ENCODE data around the gene JOSD2. TPM values are rescaled to one million over a fixed set of nuclear protein-coding genes. Genes with fewer than 3 reads are reported as not detected.

The JOSD2 gene
- total and polyA plus RNA-seq, 8 donors, result 8.0 to 41.2 (median 14.2) TPM

DNA sequence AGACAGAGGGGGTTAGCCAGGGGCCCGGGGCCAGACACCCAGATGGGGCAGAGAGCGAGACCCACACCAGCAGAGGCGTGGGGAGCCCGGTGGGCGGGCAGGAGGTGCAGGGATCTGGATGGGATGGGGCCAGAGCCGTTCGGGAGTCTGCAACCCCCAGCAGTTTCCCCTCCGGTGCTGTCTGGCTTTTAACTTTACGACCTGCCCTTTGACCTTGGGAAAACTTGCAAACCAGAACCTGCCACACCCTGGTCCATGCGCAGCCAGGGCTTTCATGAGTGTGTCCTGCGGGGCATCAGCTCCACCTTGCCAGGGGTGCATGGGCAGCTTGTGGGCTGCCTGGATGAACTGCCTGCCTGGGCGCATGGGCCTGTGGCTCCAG, 9.8 kb downstream of the JOSD2 start:
- DNase-seq (peak in 1 of 6 donors; percentile 53), ATAC-seq (no peak), FAIRE-seq (no peak)
- H3K27ac ChIP-seq, result no peak overlapping the region
- TF ChIP-seq, protein P1, sequence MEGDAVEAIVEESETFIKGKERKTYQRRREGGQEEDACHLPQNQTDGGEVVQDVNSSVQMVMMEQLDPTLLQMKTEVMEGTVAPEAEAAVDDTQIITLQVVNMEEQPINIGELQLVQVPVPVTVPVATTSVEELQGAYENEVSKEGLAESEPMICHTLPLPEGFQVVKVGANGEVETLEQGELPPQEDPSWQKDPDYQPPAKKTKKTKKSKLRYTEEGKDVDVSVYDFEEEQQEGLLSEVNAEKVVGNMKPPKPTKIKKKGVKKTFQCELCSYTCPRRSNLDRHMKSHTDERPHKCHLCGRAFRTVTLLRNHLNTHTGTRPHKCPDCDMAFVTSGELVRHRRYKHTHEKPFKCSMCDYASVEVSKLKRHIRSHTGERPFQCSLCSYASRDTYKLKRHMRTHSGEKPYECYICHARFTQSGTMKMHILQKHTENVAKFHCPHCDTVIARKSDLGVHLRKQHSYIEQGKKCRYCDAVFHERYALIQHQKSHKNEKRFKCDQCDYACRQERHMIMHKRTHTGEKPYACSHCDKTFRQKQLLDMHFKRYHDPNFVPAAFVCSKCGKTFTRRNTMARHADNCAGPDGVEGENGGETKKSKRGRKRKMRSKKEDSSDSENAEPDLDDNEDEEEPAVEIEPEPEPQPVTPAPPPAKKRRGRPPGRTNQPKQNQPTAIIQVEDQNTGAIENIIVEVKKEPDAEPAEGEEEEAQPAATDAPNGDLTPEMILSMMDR (IDR thresholded peaks at IDR 0.05), result no peak
- no peak overlapping the region for H3K4me3 ChIP-seq
- no peaks in the 10 kb centered on the region for H3K4me1 ChIP-seq
- H3K9me3 ChIP-seq, result no peaks in the 10 kb centered on the region
- H3K27me3 ChIP-seq, result no peaks in the 10 kb centered on the region
- WGBS, 2 donors, result 73 to 82% methylated on average over 10 to 12 of the region's 12 CpGs
- no peaks in the 10 kb centered on the region for H3K36me3 ChIP-seq
- intact Hi-C loops (cut with DNase I), result no loop called here

DNA sequence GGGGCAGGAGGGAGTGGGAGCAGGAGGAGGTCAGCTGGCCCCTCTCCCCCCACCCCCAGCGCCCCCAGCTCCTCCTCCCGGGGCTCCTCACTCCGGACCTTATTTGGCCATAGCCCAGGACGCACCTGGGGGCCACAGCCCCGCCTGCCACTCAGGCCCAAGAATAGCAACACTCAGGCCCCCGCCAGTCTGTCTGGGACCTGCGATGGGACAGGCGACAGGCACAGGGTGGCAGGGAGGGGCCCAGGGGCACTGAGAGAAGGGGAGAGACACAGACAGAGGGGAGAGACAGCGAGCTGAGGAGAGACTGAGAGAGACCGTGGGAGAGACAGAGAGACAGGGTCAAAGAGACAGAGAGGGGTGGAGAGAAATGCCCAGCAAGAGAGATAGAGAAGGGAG, 10.2 kb downstream of the JOSD2 start:
- H3K27ac ChIP-seq, result no peak overlapping the region
- no peaks in the 10 kb centered on the region for H3K4me1 ChIP-seq
- FAIRE-seq, result no peak
- H3K27me3 ChIP-seq, result no peaks in the 10 kb centered on the region
- 63 to 74% methylated on average over 8 to 10 of the region's 10 CpGs for WGBS, 2 donors
- peak in 1 of 6 donors; percentile 54 for DNase-seq
- H3K9me3 ChIP-seq, result no peaks in the 10 kb centered on the region
- ATAC-seq, result no peak
- no peaks in the 10 kb centered on the region for H3K36me3 ChIP-seq
- H3K4me3 ChIP-seq, result no peak overlapping the region
- intact Hi-C loops (cut with DNase I), result no loop called here
- TF ChIP-seq, protein P1 (IDR thresholded peaks at IDR 0.05), result no peak

DNA sequence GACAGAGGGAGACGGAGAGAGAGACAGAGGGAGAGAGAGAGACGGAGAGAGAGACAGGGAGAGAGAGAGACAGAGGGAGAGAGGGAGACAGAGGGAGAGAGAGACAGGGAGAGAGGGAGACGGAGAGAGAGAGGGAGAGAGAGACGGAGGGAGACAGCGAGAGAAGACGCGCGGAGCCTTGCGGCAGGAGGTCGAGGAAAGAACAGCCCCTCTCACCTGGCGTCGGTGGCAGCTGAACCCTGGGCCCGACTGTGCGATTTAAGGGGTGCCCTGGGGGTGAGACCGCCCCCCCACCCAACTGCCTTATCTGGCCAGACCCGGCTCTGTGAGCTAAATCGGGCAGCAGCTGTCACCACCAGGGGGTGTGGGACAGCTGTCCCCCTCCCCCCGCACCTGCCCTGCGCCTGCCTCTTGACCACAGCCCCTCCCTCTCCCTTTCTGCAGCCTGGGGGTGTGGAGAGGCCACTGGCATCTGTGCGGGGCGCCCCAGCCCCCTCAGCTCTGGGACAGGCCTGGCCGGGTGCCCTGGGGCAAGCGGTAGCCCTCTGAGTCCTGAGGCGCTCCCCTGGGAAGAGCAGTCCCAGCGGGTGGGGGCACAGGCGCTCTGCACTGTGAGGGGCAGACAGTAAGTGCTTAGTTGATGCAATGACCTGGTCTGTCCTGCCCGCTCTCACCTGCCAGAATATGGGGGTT, 10.8 kb downstream of the JOSD2 start:
- Histone ChIP-seq H3K27me3 (no peaks in the 10 kb centered on the region), H3K9me3 (no peaks in the 10 kb centered on the region), H3K4me1 (no peaks in the 10 kb centered on the region), H3K4me3 (no peak overlapping the region), H3K27ac (no peak overlapping the region), H3K36me3 (no peaks in the 10 kb centered on the region)
- FAIRE-seq (no peak), ATAC-seq (peak; percentile 13 to 42 (median 26)), DNase-seq (peak in 1 of 6 donors; percentile 69)
- 47 to 59% methylated on average over 27 of the region's 27 CpGs for WGBS, 2 donors
- TF ChIP-seq, protein P1 (IDR thresholded peaks at IDR 0.05), result no peak
- intact Hi-C loops (cut with DNase I), result no loop called here

DNA sequence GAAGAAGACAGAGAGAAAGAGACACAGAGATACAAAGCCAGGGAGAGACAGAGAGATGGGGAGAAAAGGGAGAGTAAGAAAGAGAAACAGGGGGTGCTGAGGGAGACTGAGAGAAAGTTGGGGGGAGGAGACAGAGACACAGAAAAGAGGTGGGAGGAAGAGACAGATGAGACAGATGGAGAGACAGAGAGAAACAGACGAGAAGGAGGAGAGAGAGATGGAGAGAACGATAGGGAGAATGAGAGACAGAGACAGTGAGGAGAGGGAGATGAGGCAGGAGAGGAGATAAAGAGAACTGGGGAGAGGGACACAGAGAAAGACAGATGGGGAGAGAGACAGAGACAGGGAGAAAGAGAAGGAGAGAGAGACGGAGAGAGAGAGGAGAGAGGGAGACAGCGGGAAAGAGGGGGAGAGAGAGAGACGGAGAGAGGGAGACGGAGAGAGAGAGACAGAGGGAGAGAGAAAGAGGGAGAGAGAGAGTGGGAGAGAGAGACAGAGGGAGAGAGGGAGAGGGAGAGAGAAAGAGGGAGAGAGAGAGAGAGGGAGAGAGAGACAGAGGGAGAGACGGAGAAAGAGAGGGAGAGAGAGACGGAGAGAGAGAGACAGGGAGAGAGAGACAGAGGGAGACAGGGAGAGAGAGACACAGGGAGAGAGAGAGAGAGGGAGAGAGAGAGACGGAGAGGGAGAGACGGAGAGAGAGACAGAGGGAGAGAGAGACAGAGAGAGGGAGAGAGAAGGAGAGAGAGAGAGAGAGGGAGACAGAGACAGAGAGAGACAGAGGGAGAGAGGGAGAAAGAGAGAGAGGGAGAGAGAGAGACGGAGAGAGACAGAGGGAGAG, 12.6 kb downstream of the JOSD2 start:
- intact Hi-C loops (cut with DNase I), result no loop called here
- no peaks in the 10 kb centered on the region for H3K9me3 ChIP-seq
- ATAC-seq (no peak), DNase-seq (no peak), FAIRE-seq (no peak)
- H3K27ac ChIP-seq, result no peak overlapping the region
- WGBS, 2 donors, result 79 to 83% methylated on average over 10 to 11 of the region's 11 CpGs
- no peak overlapping the region for H3K4me3 ChIP-seq
- TF ChIP-seq, protein P1 (IDR thresholded peaks at IDR 0.05), result no peak
- no peaks in the 10 kb centered on the region for H3K4me1 ChIP-seq
- H3K36me3 ChIP-seq, result no peaks in the 10 kb centered on the region
- H3K27me3 ChIP-seq, result no peaks in the 10 kb centered on the region

DNA sequence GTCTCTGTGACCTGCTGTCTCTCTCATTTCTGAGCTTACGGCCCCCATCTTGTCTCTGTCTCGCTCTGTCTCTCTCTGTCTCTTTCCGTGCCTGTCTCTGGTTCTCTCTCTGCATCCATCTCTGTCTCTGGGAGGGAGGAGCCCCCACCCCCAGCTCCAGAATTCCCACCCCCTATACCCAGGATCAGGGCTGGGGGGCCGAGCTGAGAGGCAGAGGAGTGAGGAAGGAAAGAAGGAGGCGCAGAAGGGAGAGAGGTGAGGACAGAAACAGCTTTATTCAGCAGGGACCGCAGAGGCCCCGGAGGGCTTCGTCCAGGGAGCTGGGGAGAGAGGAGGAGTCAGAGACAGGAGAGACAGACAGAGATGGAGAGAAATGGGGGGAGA, 14.0 kb downstream of the JOSD2 start:
- no peak overlapping the region for H3K27ac ChIP-seq
- H3K4me3 ChIP-seq, result no peak overlapping the region
- FAIRE-seq (no peak), DNase-seq (peak in 2 of 6 donors; percentile 35 to 37), ATAC-seq (no peak)
- no peaks in the 10 kb centered on the region for H3K27me3 ChIP-seq
- no peaks in the 10 kb centered on the region for H3K9me3 ChIP-seq
- intact Hi-C loops (cut with DNase I), result no loop called here
- H3K4me1 ChIP-seq, result no peaks in the 10 kb centered on the region
- no peaks in the 10 kb centered on the region for H3K36me3 ChIP-seq
- TF ChIP-seq, protein P1 (IDR thresholded peaks at IDR 0.05), result no peak
- 71 to 82% methylated on average over 8 of the region's 8 CpGs for WGBS, 2 donors
